HCT116 (cell line): Measurements from ENCODE around the gene TICRR.

ENCODE experiments used
- EZH2 ChIP-seq: fragments of 200-600 bp; sonication (generic); IDR thresholded peaks from 2 replicates; pipeline ENCODE4 v1.6.1; 2017; ENCODE audit warnings: antibody characterized with exemption, mixed run types
- EZH2phosphoT487 ChIP-seq: fragments of 200-600 bp; IDR thresholded peaks from 2 replicates; pipeline ENCODE4 v1.6.1; 2018; ENCODE audit warnings: antibody characterized with exemption, borderline replicate concordance
- POLR2A ChIP-seq: IDR thresholded peaks from 2 replicates; pipeline ENCODE4 v1.7.0; 2011; ENCODE audit warnings: borderline replicate concordance; ENCODE audit not compliant: insufficient read depth, insufficient read length; ENCODE audit errors: extremely low read depth
- POLR2AphosphoS5 ChIP-seq: IDR thresholded peaks from 2 replicates; pipeline ENCODE4 v1.6.1; 2011; ENCODE audit warnings: mild to moderate bottlenecking, low read depth, low read length, moderate library complexity
- RAD21 ChIP-seq: IDR thresholded peaks from 2 replicates; pipeline ENCODE4 v1.6.1; 2012; ENCODE audit warnings: low read depth, mild to moderate bottlenecking
- SIN3A ChIP-seq: IDR thresholded peaks from 2 replicates; pipeline ENCODE4 v1.6.1; 2012; ENCODE audit warnings: low read depth
- ZNF274 ChIP-seq: fragments of 200-500 bp; sonication (Bioruptor generic); IDR thresholded peaks from 2 replicates; pipeline ENCODE4 v1.6.1; 2014; ENCODE audit warnings: mild to moderate bottlenecking, low read depth, low read length, inconsistent platforms
- TF ChIP-seq, protein P1 (sequence below), 3 experiments: fragments of 200-600 bp in 1 of 3; sonication (generic) in 1 of 3; IDR thresholded peaks in 2 of 3; conservative IDR thresholded peaks in 1 of 3; 2 replicates each; pipeline ENCODE4 v1.5.1; 2012 to 2017; ENCODE audit warnings: low read depth in 2 of 3, low read length in 2 of 3, antibody characterized with exemption in 1 of 3, borderline replicate concordance in 1 of 3, control low read depth in 1 of 3, mild to moderate bottlenecking in 1 of 3, mixed read lengths in 1 of 3, mixed run types in 1 of 3, moderate library complexity in 1 of 3; ENCODE audit not compliant: insufficient read depth in 1 of 3
- TF ChIP-seq, protein P2 (sequence below): IDR thresholded peaks from 2 replicates; pipeline ENCODE4 v1.6.1; 2012
- TF ChIP-seq, protein P3 (sequence below): IDR thresholded peaks from 2 replicates; pipeline ENCODE4 v1.6.1; 2012

DNA sequence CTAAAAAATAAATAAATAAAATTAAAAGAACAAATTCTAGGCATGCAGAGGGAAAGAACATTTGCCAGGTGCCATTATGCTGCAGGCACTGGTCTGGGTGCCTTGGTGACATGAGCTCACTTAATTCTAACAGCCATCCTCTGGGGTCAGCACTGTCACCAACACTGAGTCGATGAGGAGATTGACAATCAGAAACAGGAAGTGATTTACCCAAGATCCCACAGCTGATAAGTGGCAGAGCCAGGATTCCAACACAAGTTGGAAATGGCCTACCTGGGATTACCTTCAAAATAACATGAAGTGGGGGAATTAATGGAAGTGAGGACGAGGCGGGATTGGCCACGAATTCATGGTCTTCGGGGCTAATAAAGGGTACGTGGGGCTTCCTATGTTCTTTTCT lies 100.3 kb downstream of the TICRR start:
- TF ChIP-seq EZH2 (no peak), ZNF274 (no peak), EZH2phosphoT487 (no peak), POLR2A (no peak), POLR2AphosphoS5 (no peak), RAD21 (no peak), SIN3A (no peak)
- TF ChIP-seq, protein P1, sequence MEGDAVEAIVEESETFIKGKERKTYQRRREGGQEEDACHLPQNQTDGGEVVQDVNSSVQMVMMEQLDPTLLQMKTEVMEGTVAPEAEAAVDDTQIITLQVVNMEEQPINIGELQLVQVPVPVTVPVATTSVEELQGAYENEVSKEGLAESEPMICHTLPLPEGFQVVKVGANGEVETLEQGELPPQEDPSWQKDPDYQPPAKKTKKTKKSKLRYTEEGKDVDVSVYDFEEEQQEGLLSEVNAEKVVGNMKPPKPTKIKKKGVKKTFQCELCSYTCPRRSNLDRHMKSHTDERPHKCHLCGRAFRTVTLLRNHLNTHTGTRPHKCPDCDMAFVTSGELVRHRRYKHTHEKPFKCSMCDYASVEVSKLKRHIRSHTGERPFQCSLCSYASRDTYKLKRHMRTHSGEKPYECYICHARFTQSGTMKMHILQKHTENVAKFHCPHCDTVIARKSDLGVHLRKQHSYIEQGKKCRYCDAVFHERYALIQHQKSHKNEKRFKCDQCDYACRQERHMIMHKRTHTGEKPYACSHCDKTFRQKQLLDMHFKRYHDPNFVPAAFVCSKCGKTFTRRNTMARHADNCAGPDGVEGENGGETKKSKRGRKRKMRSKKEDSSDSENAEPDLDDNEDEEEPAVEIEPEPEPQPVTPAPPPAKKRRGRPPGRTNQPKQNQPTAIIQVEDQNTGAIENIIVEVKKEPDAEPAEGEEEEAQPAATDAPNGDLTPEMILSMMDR (IDR thresholded peaks at IDR 0.05 in 2 of 3, conservative IDR thresholded peaks at IDR 0.05 in 1 of 3; ENCODE audit: borderline replicate concordance in 1 of 3, insufficient read depth in 1 of 3, low read depth in 2 of 3, low read length in 2 of 3) = no peak
- TF ChIP-seq, protein P2, sequence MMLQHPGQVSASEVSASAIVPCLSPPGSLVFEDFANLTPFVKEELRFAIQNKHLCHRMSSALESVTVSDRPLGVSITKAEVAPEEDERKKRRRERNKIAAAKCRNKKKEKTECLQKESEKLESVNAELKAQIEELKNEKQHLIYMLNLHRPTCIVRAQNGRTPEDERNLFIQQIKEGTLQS = no peak
- TF ChIP-seq, protein P3, sequence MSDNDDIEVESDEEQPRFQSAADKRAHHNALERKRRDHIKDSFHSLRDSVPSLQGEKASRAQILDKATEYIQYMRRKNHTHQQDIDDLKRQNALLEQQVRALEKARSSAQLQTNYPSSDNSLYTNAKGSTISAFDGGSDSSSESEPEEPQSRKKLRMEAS = no peak
